HG03280 (cell line): Measurements from ENCODE around the gene OR52E6.

Source experiments
- ATAC-seq: cut with Tn5 transposase; IDR thresholded peaks from one replicate; pipeline ENCODE4 v1.9.1; 2021; ENCODE audit warnings: mild to moderate bottlenecking, moderate library complexity; ENCODE audit not compliant: unreplicated experiment

OR52E6 gene

DNA sequence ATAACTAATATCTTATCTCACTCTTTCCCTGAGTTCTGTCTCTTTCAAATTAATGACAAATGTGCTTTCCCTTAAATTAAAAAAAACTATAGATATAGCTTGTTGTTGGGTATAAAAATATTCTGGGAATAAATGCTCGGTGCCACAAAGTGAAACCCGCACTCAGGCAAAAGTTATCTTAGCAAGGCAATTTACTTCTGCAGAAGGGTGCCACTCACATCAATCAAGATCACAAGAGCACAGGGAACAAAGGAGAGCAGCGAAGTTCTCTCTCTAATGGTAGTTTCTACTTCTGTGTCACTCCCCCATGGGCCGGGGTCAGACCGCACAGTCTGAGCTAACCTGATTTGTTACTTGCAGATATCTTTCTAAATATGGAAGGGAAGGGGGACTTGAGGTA, 37.7 kb downstream of the OR52E6 start:
- no peak for ATAC-seq

DNA sequence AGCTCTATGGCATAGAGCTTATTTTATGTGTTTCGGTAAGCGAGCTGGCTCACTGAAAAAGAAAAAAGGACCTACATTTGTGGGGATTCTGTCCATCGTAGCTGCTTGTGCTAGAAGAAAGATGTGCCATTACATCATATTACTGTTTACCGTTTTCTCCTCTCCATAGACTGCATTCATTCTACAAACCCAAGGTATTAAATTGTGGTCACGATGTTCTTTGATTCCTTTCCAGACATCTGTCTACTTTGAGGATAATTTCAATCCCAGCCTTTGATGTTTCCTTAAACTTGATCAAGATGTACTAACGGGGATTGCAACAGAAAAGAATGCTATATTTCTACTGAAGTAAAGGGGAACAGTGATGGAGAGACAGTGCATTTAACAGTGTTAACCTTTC, 45.2 kb downstream of the OR52E6 start:
- no peak for ATAC-seq

DNA sequence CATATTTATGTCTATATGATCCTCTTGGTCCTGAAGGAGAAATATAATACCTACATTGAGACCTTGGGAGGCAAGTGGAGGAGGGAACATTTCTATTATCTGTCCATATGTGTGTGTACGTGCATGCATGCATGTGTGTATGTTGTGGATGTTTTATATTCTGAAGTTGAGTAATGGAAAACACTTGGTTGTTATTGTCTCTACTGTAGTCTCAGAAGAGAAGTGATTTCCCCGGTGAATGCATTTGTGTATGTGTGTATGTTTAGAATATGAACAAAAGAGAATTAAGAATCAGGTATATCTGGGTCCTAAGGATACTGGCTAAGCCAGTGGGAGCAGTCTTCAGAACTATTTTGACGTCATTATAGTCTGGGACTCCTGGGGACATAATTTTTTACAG, 50.5 kb downstream of the OR52E6 start, which contains the start of gene OR52N1:
OR52N1 (minus strand) TSS at position 101 of the 400 bp plus-strand sequence. CDS start 2,449 bp downstream, outside the sequence.
- ATAC-seq, result no peak
